H1 (cell line): ENCODE results near the gene PEAK1. TPM values are rescaled to one million over a fixed set of nuclear protein-coding genes. Genes with fewer than 3 reads are reported as not detected.

Experiments
- CTCF ChIA-PET: fragments of 300-600 bp; sonication (Branson Sonifier 250); formaldehyde crosslinking; loops from one replicate; lab custom pipeline; 2021; ENCODE audit not compliant: partially characterized antibody; lab: Charles Lee
- POLR2A ChIA-PET: fragments of 300-600 bp; sonication (Branson Sonifier 250); formaldehyde crosslinking; loops from one replicate; lab custom pipeline; 2021; ENCODE audit warnings: inconsistent platforms; ENCODE audit not compliant: partially characterized antibody; lab: Charles Lee
- DNase-seq, 2 experiments: peaks; one replicate each; pipeline versions ENCODE4 v3.0.0 to v3.0.0-alpha.2; 2010 to 2022; ENCODE audit warnings: low spot score in 2 of 2, low read depth in 1 of 2, mixed read lengths in 1 of 2
- FAIRE-seq: peaks from 2 replicates; lab custom pipeline; 2011; peaks lifted over from hg19 to GRCh38; lab: Jason Lieb, UNC
- H2AFZ ChIP-seq: 2 replicates; pipeline ENCODE4 v1.8.1; 2012; ENCODE audit warnings: low read length, inconsistent platforms
- H2AK5ac ChIP-seq: 2 replicates; pipeline ENCODE4 v1.6.1; 2013; ENCODE audit warnings: low read depth, low read length
- H2BK120ac ChIP-seq: replicated peaks from 2 replicates; pipeline ENCODE3; 2013; ENCODE audit warnings: low read depth, low read length, inconsistent platforms
- H2BK12ac ChIP-seq: 2 replicates; pipeline ENCODE4 v1.6.1; 2013; ENCODE audit warnings: low read depth, low read length
- H2BK15ac ChIP-seq: 2 replicates; pipeline ENCODE4 v1.6.1; 2013; ENCODE audit warnings: low read length
- H2BK20ac ChIP-seq: 2 replicates; pipeline ENCODE4 v1.6.1; 2013; ENCODE audit warnings: low read length
- H2BK5ac ChIP-seq: 2 replicates; pipeline ENCODE4 v1.6.1; 2013; ENCODE audit warnings: low read depth, low read length
- H3K14ac ChIP-seq: 2 replicates; pipeline ENCODE4 v1.6.1; 2013; ENCODE audit warnings: inconsistent platforms; ENCODE audit not compliant: insufficient read length
- H3K18ac ChIP-seq: 2 replicates; pipeline ENCODE4 v1.6.1; 2013; ENCODE audit warnings: low read length; ENCODE audit errors: extremely low read depth
- H3K23ac ChIP-seq: 2 replicates; pipeline ENCODE4 v1.6.1; 2013; ENCODE audit warnings: inconsistent platforms; ENCODE audit not compliant: insufficient read length
- H3K23me2 ChIP-seq: 2 replicates; pipeline ENCODE4 v1.6.1; 2013; ENCODE audit warnings: low read depth, low read length
- H3K27ac ChIP-seq: 2 replicates; pipeline ENCODE4 v1.6.1; 2011; ENCODE audit warnings: low read depth, low read length, inconsistent platforms
- H3K27me3 ChIP-seq, 4 experiments: replicated peaks in 1 of 4; 1 replicate in 1 of 4; 2 replicates in 3 of 4; pipeline versions ENCODE4 v1.6.1 to v1.8.1; 2011 to 2013; ENCODE audit warnings: low read length in 3 of 4, mild to moderate bottlenecking in 3 of 4, inconsistent platforms in 2 of 4, mixed read lengths in 2 of 4, moderate library complexity in 1 of 4; ENCODE audit not compliant: control insufficient read depth in 3 of 4, insufficient read depth in 3 of 4; ENCODE audit errors: extremely low read depth in 1 of 4
- H3K36me3 ChIP-seq, 4 experiments: 2 replicates each; pipeline versions ENCODE4 v1.6.1 to v1.8.1; 2011 to 2013; ENCODE audit warnings: mild to moderate bottlenecking in 4 of 4, low read length in 3 of 4, moderate library complexity in 2 of 4, control low read depth in 1 of 4, inconsistent platforms in 1 of 4; ENCODE audit not compliant: insufficient read depth in 4 of 4, control insufficient read depth in 2 of 4
- H3K4ac ChIP-seq: replicated peaks from 2 replicates; pipeline ENCODE3; 2013; ENCODE audit warnings: low read length, low read depth, mixed read lengths, inconsistent platforms; ENCODE audit not compliant: insufficient read length
- H3K4me1 ChIP-seq, 4 experiments: replicated peaks in 1 of 4; 1 replicate in 1 of 4; 2 replicates in 3 of 4; pipeline versions ENCODE4 v1.6.1 to v1.8.1; 2011 to 2013; ENCODE audit warnings: low read length in 3 of 4, inconsistent platforms in 2 of 4, mixed read lengths in 1 of 4; ENCODE audit not compliant: insufficient read depth in 4 of 4, control insufficient read depth in 3 of 4
- H3K4me2 ChIP-seq, 2 experiments: 2 replicates each; pipeline versions ENCODE4 v1.6.1 to v1.8.1; 2011 to 2013; ENCODE audit warnings: low read depth in 2 of 2, low read length in 2 of 2, control low read depth in 1 of 2, inconsistent platforms in 1 of 2, mild to moderate bottlenecking in 1 of 2; ENCODE audit not compliant: insufficient read depth in 1 of 2
- H3K4me3 ChIP-seq, 4 experiments: fragments of 200-600, 300-600 bp in 1 of 4; sonication (generic), shearing (Covaris generic), sonication (Bioruptor Twin) in 1 of 4; 2 replicates each; pipeline versions ENCODE4 v1.5.1 to v1.8.1; 2011 to 2016; ENCODE audit warnings: low read length in 4 of 4, low read depth in 3 of 4, control low read depth in 2 of 4, inconsistent platforms in 2 of 4, mild to moderate bottlenecking in 2 of 4, mixed read lengths in 1 of 4, moderate library complexity in 1 of 4; ENCODE audit not compliant: insufficient read depth in 2 of 4; ENCODE audit errors: extremely low read depth in 1 of 4
- H3K56ac ChIP-seq: replicated peaks from 2 replicates; pipeline ENCODE3; 2013; ENCODE audit warnings: low read depth, mild to moderate bottlenecking, mixed read lengths, low read length, inconsistent platforms; ENCODE audit not compliant: insufficient read length
- H3K79me1 ChIP-seq: 2 replicates; pipeline ENCODE4 v1.6.1; 2013; ENCODE audit warnings: low read depth, low read length, control low read depth
- H3K79me2 ChIP-seq, 2 experiments: 2 replicates each; pipeline versions ENCODE4 v1.6.1 to v1.8.1; 2012 to 2013; ENCODE audit warnings: low read length in 2 of 2, mild to moderate bottlenecking in 2 of 2, inconsistent platforms in 1 of 2; ENCODE audit not compliant: insufficient read depth in 2 of 2, control insufficient read depth in 1 of 2
- H3K9ac ChIP-seq, 4 experiments: replicated peaks in 1 of 4; 1 replicate in 1 of 4; 2 replicates in 3 of 4; pipeline versions ENCODE4 v1.6.1 to v1.8.1; 2011 to 2013; ENCODE audit warnings: low read depth in 3 of 4, low read length in 3 of 4, control low read depth in 2 of 4, mild to moderate bottlenecking in 2 of 4, moderate library complexity in 2 of 4, inconsistent platforms in 1 of 4; ENCODE audit errors: extremely low read depth in 1 of 4
- H3K9me3 ChIP-seq, 2 experiments: 2 replicates each; pipeline versions ENCODE4 v1.6.1 to v1.8.1; 2012 to 2013; ENCODE audit warnings: mild to moderate bottlenecking in 2 of 2, moderate library complexity in 2 of 2, control low read depth in 1 of 2, inconsistent platforms in 1 of 2, low read depth in 1 of 2, low read length in 1 of 2, mixed read lengths in 1 of 2; ENCODE audit not compliant: insufficient read depth in 2 of 2
- H4K20me1 ChIP-seq, 2 experiments: replicated peaks in 1 of 2; 2 replicates each; pipeline versions ENCODE3 to v1.8.1; 2011 to 2013; ENCODE audit warnings: inconsistent platforms in 2 of 2, low read length in 2 of 2, mild to moderate bottlenecking in 1 of 2; ENCODE audit not compliant: insufficient read depth in 2 of 2, control insufficient read depth in 1 of 2
- H4K5ac ChIP-seq: 2 replicates; pipeline ENCODE4 v1.6.1; 2013; ENCODE audit warnings: low read length, low read depth, mixed read lengths, inconsistent platforms; ENCODE audit not compliant: insufficient read length
- H4K8ac ChIP-seq: 2 replicates; pipeline ENCODE4 v1.8.0; 2013; ENCODE audit warnings: mild to moderate bottlenecking, moderate library complexity, low read length, inconsistent platforms; ENCODE audit not compliant: insufficient read depth; ENCODE audit errors: extremely low read depth
- H4K91ac ChIP-seq: replicated peaks from 2 replicates; pipeline ENCODE3; 2013; ENCODE audit warnings: low read length, mixed read lengths, inconsistent platforms; ENCODE audit not compliant: insufficient read length
- HDAC6 ChIP-seq: IDR thresholded peaks from one replicate; pipeline ENCODE4 v1.7.1; 2012; ENCODE audit warnings: low read depth, mild to moderate bottlenecking, inconsistent platforms, low read length, moderate library complexity
- JUN ChIP-seq: IDR thresholded peaks from 2 replicates; pipeline ENCODE4 v1.6.1; 2011; ENCODE audit warnings: low read depth, mild to moderate bottlenecking, improper control_type of control experiment, low read length
- POU5F1 ChIP-seq: IDR thresholded peaks from 2 replicates; pipeline ENCODE4 v1.6.1; 2011; ENCODE audit warnings: low read depth, mild to moderate bottlenecking, low read length, moderate library complexity
- RFX5 ChIP-seq: IDR thresholded peaks from 2 replicates; pipeline ENCODE4 v1.6.1; 2011; ENCODE audit warnings: low read depth, low read length, improper control_type of control experiment, borderline replicate concordance
- SP1 ChIP-seq: IDR thresholded peaks from 2 replicates; pipeline ENCODE4 v1.6.1; 2011; ENCODE audit warnings: low read depth, low read length
- TEAD4 ChIP-seq: IDR thresholded peaks from 2 replicates; pipeline ENCODE4 v1.6.1; 2012; ENCODE audit warnings: low read depth, low read length, inconsistent platforms, mixed read lengths
- WGBS, 2 experiments: shearing (Covaris generic) in 1 of 2; methylation state at CpG; one replicate each; pipeline versions ENCODE4 v1.1.6 to v1.1.7; 2013 to 2015; ENCODE audit warnings: low lambda C conversion rate in 2 of 2, mixed read lengths in 2 of 2, inconsistent platforms in 1 of 2, low coverage in 1 of 2, missing lambda C conversion rate in 1 of 2; ENCODE audit not compliant: insufficient replicate concordance in 2 of 2, insufficient coverage in 1 of 2, insufficient read length in 1 of 2; ENCODE audit errors: extremely low coverage in 1 of 2, missing lambda C conversion rate in 1 of 2; 5-methylcytosine and 5-hydroxymethylcytosine counted together
- polyA plus RNA-seq, 7 experiments: library from polyadenylated mRNA; depleted of rRNA in 3 of 7; stranded (reverse) in 5 of 7; unstranded in 2 of 7; fragments of >200 nt in 5 of 7; fragments of 200-250 nt in 2 of 7; gene quantifications; 1 replicate in 5 of 7; 2 replicates in 1 of 7; 4 replicates in 1 of 7; pipeline versions ENCODE4 v1.2.1 to v1.2.3, GENCODE V29; 2011 to 2013; ENCODE audit warnings: missing spikeins in 2 of 7, mixed read lengths in 2 of 7
- total RNA-seq: library from RNA; stranded (reverse); fragmentation: NEBNext Ultra II Directional; extraction: Animal tissue kit (Norgen Biotek cat#: 25700); gene quantifications from 2 replicates; pipeline ENCODE4 v1.2.1, GENCODE V29; 2021
- TF ChIP-seq, protein P1 (sequence below): IDR thresholded peaks from 2 replicates; pipeline ENCODE4 v1.6.1; 2012; ENCODE audit warnings: inconsistent platforms
- TF ChIP-seq, protein P2 (sequence below): IDR thresholded peaks from 2 replicates; pipeline ENCODE4 v1.6.1; 2012; ENCODE audit warnings: inconsistent platforms

Gene PEAK1
- total and polyA plus RNA-seq, 2 of the 8 experiments (the other 6 are each of a cell fraction or from before 2014, with no cell fraction given) = 8.8 to 44.8 TPM

DNA sequence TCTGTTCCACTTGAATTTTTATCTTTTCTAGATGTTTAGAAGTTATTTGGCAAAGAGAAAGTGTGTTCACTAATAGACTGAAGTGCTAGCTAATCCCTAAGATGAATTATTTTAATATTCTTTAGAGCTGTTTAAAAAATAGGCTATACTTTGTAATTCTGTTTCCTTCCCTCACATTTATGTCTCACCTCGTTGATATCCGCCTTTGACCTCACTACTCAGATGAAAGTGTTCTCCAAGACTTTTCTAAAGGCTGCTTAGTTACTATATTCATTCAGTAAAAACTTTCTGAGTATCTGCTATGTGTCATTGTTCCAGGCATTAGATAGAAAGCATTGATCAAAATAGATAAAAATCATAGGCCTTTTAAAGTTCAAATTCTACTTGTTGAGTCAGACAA, 39.1 kb upstream of the PEAK1 start:
- Histone ChIP-seq H3K4ac (no peak overlapping the region), H3K27ac (no peak overlapping the region), H2BK5ac (no peak overlapping the region)
- TF ChIP-seq HDAC6 = no peak
- TF ChIP-seq, protein P1, sequence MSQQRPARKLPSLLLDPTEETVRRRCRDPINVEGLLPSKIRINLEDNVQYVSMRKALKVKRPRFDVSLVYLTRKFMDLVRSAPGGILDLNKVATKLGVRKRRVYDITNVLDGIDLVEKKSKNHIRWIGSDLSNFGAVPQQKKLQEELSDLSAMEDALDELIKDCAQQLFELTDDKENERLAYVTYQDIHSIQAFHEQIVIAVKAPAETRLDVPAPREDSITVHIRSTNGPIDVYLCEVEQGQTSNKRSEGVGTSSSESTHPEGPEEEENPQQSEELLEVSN = no peak
- no peak for TF ChIP-seq POU5F1
- TF ChIP-seq RFX5 = no peak
- TF ChIP-seq, protein P2, sequence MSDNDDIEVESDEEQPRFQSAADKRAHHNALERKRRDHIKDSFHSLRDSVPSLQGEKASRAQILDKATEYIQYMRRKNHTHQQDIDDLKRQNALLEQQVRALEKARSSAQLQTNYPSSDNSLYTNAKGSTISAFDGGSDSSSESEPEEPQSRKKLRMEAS = no peak
- no peak for TF ChIP-seq TEAD4
- no peak for TF ChIP-seq SP1
- TF ChIP-seq JUN = no peak
- TF ChIP-seq, all 59 proteins: peak for 0
- Histone ChIP-seq H4K20me1 (no peaks in the 10 kb centered on the region), H2BK12ac (no peak overlapping the region), H2AK5ac (no peak overlapping the region), H4K91ac (no peak overlapping the region), H3K36me3 (peaks cover 3 to 16% (median 9%) of the 10 kb centered on the region in 4 experiments; a peak in 6 of 8 replicates), H4K5ac (no peak overlapping the region), H3K4me1 (peaks cover 0 to 4% (median 0%) of the 10 kb centered on the region in 4 experiments; a peak in 1 of 7 replicates), H3K9me3 (no peaks in the 10 kb centered on the region), H3K23ac (no peak overlapping the region), H3K56ac (no peak overlapping the region), H2BK15ac (no peak overlapping the region), H3K18ac (no peak overlapping the region), H3K23me2 (no peaks in the 10 kb centered on the region), H3K9ac (no peak overlapping the region), H3K4me2 (no peak overlapping the region), H2BK20ac (no peak overlapping the region), H4K8ac (no peak overlapping the region), H3K4me3 (no peak overlapping the region), H3K79me1 (0 out of 2 replicates have a peak, but pooled peaks cover 2% of the 10 kb centered on the region), H3K27me3 (no peaks in the 10 kb centered on the region), H2BK120ac (no peak overlapping the region), H3K79me2 (peaks cover 0 to 10% of the 10 kb centered on the region in 2 experiments; a peak in 1 of 4 replicates), H3K14ac (no peak overlapping the region), H2AFZ (no peak overlapping the region)
- POLR2A ChIA-PET = no interaction called here
- DNase-seq (no peak), FAIRE-seq (no peak)
- 88% methylated on average over 2 of the region's 2 CpGs; no CpG with 5 or more reads in 1 of the 2 experiments for WGBS, 2 experiments
- CTCF ChIA-PET = interaction anchor here (1.5 kb wide), 1 partner anchor 38 kb away, joined by 6 read pairs; no protein-coding TSS in a partner anchor
